Suprapubic skin (tissue), 4 donors: Measurements from ENCODE around the gene ADAMTSL2. TPM values are rescaled to one million over a fixed set of nuclear protein-coding genes. Genes with fewer than 3 reads are reported as not detected.

Source experiments
- DNase-seq, 2 donors: peaks; one replicate each; pipeline ENCODE4 v3.0.0-alpha.2; 2019; ENCODE audit warnings: low spot score in 2 of 2
- H3K27ac ChIP-seq: fragments of 200-600 bp; sonication (generic); one replicate; pipeline ENCODE4 v1.5.1; 2019
- H3K27me3 ChIP-seq: fragments of 200-600 bp; sonication (generic); one replicate; pipeline ENCODE4 v1.5.1; 2019
- H3K36me3 ChIP-seq: fragments of 200-600 bp; sonication (generic); one replicate; pipeline ENCODE4 v1.5.1; 2019
- H3K4me1 ChIP-seq: fragments of 200-600 bp; sonication (generic); one replicate; pipeline ENCODE4 v1.5.1; 2019
- H3K4me3 ChIP-seq: fragments of 200-600 bp; sonication (generic); one replicate; pipeline ENCODE4 v1.5.1; 2019; ENCODE audit warnings: mild to moderate bottlenecking
- H3K9me3 ChIP-seq: fragments of 200-600 bp; sonication (generic); one replicate; pipeline ENCODE4 v1.5.1; 2019
- EP300 ChIP-seq: sonication (generic); formaldehyde crosslinking; IDR thresholded peaks from one replicate; pipeline ENCODE4 v1.6.1; 2017; ENCODE audit warnings: antibody characterized with exemption
- POLR2A ChIP-seq, 2 donors: fragments of 450-650 bp; IDR thresholded peaks; one replicate each; pipeline ENCODE4 v1.6.1; 2017; ENCODE audit warnings: antibody characterized with exemption in 2 of 2, mild to moderate bottlenecking in 2 of 2, moderate library complexity in 2 of 2
- POLR2AphosphoS5 ChIP-seq, 3 donors: sonication (generic); formaldehyde crosslinking; IDR thresholded peaks; one replicate each; pipeline ENCODE4 v1.6.1; 2017; ENCODE audit warnings: antibody characterized with exemption in 3 of 3
- WGBS: methylation state at CpG from one replicate; pipeline ENCODE4 v1.1.5; 2018; 5-methylcytosine and 5-hydroxymethylcytosine counted together
- total RNA-seq, 4 donors: library from RNA; depleted of rRNA; stranded (reverse); fragments of >200 nt; gene quantifications; one replicate each; pipeline ENCODE4 v1.1.0, GENCODE V29; 2016
- TF ChIP-seq, protein P1 (sequence below), 2 donors: fragments of 200-600 bp in 1 of 2; fragments of 450-650 bp in 1 of 2; sonication (generic) in 1 of 2; IDR thresholded peaks; one replicate each; pipeline ENCODE4 v1.5.1; 2016 to 2019; ENCODE audit warnings: antibody characterized with exemption in 2 of 2, mild to moderate bottlenecking in 1 of 2, moderate library complexity in 1 of 2

Gene ADAMTSL2
- total RNA-seq, 4 donors from 2014 or later = 0.16 to 0.85 (median 0.46) TPM

DNA sequence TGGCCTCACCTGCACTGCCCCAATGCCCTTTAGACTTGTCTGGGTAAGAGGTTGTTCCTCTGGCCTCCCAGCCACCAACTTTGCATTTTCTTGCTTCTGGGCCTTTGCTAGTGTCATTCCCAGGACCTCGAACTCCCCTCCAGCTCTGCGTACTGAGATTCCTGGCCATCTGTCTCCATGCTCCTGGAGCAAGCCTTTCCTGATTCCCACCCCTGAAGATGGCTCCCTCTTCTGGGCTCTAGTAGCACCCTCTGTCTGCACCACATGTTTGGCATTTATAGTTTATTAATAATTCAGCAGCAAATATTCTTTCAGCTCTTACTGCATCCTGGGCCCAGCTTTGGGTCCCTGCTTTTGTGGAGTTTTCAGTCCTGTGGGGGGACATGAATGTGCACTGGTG, 59.8 kb downstream of the ADAMTSL2 start:
- H3K36me3 ChIP-seq = no peaks in the 10 kb centered on the region
- TF ChIP-seq POLR2AphosphoS5 (IDR thresholded peaks at IDR 0.05) (no peak), POLR2A (IDR thresholded peaks at IDR 0.05) (no peak), EP300 (no peak)
- TF ChIP-seq, protein P1, sequence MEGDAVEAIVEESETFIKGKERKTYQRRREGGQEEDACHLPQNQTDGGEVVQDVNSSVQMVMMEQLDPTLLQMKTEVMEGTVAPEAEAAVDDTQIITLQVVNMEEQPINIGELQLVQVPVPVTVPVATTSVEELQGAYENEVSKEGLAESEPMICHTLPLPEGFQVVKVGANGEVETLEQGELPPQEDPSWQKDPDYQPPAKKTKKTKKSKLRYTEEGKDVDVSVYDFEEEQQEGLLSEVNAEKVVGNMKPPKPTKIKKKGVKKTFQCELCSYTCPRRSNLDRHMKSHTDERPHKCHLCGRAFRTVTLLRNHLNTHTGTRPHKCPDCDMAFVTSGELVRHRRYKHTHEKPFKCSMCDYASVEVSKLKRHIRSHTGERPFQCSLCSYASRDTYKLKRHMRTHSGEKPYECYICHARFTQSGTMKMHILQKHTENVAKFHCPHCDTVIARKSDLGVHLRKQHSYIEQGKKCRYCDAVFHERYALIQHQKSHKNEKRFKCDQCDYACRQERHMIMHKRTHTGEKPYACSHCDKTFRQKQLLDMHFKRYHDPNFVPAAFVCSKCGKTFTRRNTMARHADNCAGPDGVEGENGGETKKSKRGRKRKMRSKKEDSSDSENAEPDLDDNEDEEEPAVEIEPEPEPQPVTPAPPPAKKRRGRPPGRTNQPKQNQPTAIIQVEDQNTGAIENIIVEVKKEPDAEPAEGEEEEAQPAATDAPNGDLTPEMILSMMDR (IDR thresholded peaks at IDR 0.05) = no peak
- peaks cover 17% of the 10 kb centered on the region for H3K9me3 ChIP-seq
- whole genome bisulfite sequencing = 97% methylated on average over 2 of the region's 2 CpGs
- H3K4me1 ChIP-seq = no peaks in the 10 kb centered on the region
- peaks cover 38% of the 10 kb centered on the region for H3K27me3 ChIP-seq
- no peak overlapping the region for H3K27ac ChIP-seq
- no peak for DNase-seq
- no peak overlapping the region for H3K4me3 ChIP-seq

DNA sequence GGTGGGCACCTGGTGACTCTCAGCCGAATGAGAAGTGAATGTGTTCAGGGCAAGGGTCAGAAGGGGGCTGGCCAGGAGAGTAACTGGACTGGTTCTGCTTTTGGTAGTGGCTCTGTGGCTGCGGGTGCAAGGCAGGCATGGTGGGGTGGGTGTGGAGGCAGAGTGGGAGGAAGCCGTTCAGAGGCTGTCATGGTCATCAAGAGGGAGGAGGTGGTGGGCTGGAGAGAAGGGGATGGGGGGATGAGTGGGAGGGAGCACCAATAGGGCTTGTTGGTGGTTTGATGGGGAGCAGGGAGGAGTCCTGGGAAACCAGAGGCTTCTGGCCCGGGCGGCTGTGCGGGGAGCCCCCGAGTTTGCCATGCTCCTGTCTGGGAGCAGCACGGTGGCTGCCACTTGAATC, 61.4 kb downstream of the ADAMTSL2 start:
- Histone ChIP-seq H3K36me3 (no peaks in the 10 kb centered on the region), H3K4me1 (no peaks in the 10 kb centered on the region), H3K27ac (no peak overlapping the region), H3K9me3 (peaks cover 17% of the 10 kb centered on the region), H3K27me3 (peaks cover 29% of the 10 kb centered on the region), H3K4me3 (no peak overlapping the region)
- TF ChIP-seq, protein P1 (IDR thresholded peaks at IDR 0.05) = no peak
- no peak for TF ChIP-seq EP300
- no peak for TF ChIP-seq POLR2A (IDR thresholded peaks at IDR 0.05)
- TF ChIP-seq POLR2AphosphoS5 (IDR thresholded peaks at IDR 0.05) = no peak
- 90% methylated on average over 6 of the region's 8 CpGs for WGBS
- DNase-seq = no peak

DNA sequence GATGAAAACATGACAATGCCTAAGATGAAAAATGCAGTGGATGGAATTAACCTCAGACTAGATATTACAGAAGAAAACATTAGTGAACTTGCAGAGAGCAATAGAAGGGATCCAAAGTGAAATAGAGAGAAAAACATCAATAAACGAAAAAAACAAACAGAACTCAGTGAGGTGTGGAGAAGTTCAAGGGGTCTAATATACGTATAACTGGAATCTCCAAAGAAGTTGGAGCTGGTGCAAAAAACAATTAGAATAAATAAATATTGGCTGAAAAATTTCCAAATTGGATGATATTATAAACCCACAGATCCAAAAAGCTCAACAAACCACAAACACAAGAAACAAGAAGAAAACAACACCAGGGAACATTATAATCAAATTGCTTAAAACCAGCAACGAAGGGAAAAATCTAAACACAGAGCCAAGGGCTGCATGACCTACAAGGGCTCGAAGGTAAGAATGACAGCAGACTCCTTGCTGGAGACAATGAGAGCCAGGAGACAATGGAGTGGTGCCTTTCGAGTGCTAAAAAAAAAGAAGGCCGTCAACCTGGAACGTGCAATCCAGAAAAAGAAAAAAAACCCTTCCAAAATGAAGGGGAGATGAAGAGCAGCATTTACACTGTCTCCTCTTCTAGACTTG, 62.9 kb downstream of the ADAMTSL2 start:
- no peaks in the 10 kb centered on the region for H3K4me1 ChIP-seq
- no peak overlapping the region for H3K27ac ChIP-seq
- H3K27me3 ChIP-seq = peaks cover 37% of the 10 kb centered on the region
- no peak for DNase-seq
- TF ChIP-seq POLR2AphosphoS5 (IDR thresholded peaks at IDR 0.05) (no peak), EP300 (no peak), POLR2A (IDR thresholded peaks at IDR 0.05) (no peak)
- TF ChIP-seq, protein P1 (IDR thresholded peaks at IDR 0.05) = no peak
- no peak overlapping the region for H3K4me3 ChIP-seq
- H3K36me3 ChIP-seq = no peaks in the 10 kb centered on the region
- WGBS = 81% methylated on average over 7 of the region's 7 CpGs
- peaks cover 17% of the 10 kb centered on the region for H3K9me3 ChIP-seq

DNA sequence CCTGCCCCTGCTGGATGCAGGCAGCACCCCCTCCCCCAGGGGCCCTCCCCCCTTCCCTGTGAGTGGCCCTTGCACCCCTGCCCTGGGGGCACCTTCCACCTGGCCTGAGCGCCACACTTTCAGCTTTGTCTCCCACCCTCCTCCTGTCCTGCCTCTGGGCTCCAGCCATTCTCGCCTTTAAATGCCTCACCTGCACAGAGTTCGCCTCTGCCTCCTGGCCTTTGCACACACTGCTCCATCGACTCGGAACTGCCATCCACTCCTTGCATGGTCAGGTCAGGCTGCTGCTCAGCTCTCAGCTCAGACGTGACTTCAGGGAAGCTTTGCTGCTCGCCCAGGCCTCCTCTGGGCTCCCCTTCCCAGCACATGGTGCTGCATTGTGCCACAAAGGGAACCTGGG, 64.5 kb downstream of the ADAMTSL2 start:
- H3K9me3 ChIP-seq = peaks cover 17% of the 10 kb centered on the region
- WGBS = 72% methylated on average over 7 of the region's 7 CpGs
- H3K36me3 ChIP-seq = no peaks in the 10 kb centered on the region
- H3K27ac ChIP-seq = no peak overlapping the region
- no peak overlapping the region for H3K4me3 ChIP-seq
- no peak for DNase-seq
- H3K4me1 ChIP-seq = no peaks in the 10 kb centered on the region
- TF ChIP-seq POLR2A (IDR thresholded peaks at IDR 0.05) (no peak), EP300 (no peak), POLR2AphosphoS5 (IDR thresholded peaks at IDR 0.05) (no peak)
- TF ChIP-seq, protein P1 (IDR thresholded peaks at IDR 0.05) = no peak
- peaks cover 38% of the 10 kb centered on the region for H3K27me3 ChIP-seq

DNA sequence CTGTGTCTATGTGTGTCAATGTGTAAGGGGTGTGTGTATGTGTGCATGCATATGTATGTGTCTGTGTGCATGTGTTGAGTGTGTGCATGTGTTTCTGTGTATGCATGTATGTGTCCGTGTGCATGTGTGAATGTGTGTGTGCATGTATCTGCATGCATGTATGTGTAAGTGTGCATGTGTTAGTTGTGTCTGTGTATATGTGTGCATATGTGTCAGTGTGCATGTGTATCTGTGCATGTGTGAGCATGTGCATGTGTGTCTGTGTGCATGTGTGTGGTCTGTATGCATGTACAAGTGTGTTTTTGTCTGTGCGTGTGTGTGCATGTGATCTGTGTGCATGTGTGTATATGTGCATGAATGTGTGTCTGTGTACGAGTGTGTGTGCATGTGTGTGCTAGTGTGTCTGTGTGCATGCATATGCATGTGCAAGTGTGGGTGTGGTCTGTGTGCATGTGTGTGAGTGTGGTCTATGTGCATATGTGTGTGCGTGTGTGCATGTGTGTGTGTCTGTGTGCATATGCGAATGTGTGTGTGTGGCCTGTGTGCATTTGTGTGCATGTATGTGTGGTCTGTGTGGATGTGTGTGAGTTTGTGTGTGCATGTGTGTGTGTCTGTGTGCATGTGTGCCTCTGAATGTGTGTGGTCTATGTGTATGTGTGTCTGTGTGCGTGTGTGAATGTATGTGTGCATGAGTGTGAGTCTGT, 65.1 kb downstream of the ADAMTSL2 start:
- Histone ChIP-seq H3K4me1 (no peaks in the 10 kb centered on the region), H3K4me3 (no peak overlapping the region), H3K27ac (no peak overlapping the region), H3K27me3 (peaks cover 42% of the 10 kb centered on the region), H3K36me3 (no peaks in the 10 kb centered on the region), H3K9me3 (peaks cover 17% of the 10 kb centered on the region)
- TF ChIP-seq POLR2AphosphoS5 (IDR thresholded peaks at IDR 0.05) = no peak
- no peak for TF ChIP-seq POLR2A (IDR thresholded peaks at IDR 0.05)
- TF ChIP-seq EP300 = no peak
- TF ChIP-seq, protein P1 (IDR thresholded peaks at IDR 0.05) = no peak
- no peak for DNase-seq
- 97% methylated on average over 6 of the region's 6 CpGs for WGBS
